Body of pancreas (tissue), 4 donors: ENCODE results near the gene ROMO1. TPM values are rescaled to one million over a fixed set of nuclear protein-coding genes. Genes with fewer than 3 reads are reported as not detected.
"Not testable (repeated sequence)": the region's sequence is repeated elsewhere in the genome, so short reads cannot be mapped to it uniquely, and the experiment has no call there.

Experiments
- ATAC-seq: fragments of 150-250 bp; one replicate; pipeline ENCODE4 v1.9.1; 2016
- DNase-seq, 4 donors: peaks; one replicate each; pipeline ENCODE4 v3.0.0-alpha.2; 2019
- H3K27ac ChIP-seq, 4 donors: fragments of 200-600 bp; sonication (generic); 1 replicate in 3 of 4; 2 replicates in 1 of 4; pipeline versions ENCODE4 v1.5.1 to v1.6.1; 2016 to 2019; ENCODE audit warnings: mild to moderate bottlenecking in 1 of 4, mixed read lengths in 1 of 4, moderate library complexity in 1 of 4
- H3K27me3 ChIP-seq, 2 donors: fragments of 200-600 bp; sonication (generic); one replicate each; pipeline ENCODE4 v1.6.0; 2016; ENCODE audit warnings: mild to moderate bottlenecking in 1 of 2
- H3K36me3 ChIP-seq, 2 donors: fragments of 200-600 bp; sonication (generic); replicated peaks in 1 of 2; 2 replicates each; pipeline ENCODE4 v1.5.1; 2016; ENCODE audit warnings: low read depth in 2 of 2; ENCODE audit not compliant: insufficient read depth in 1 of 2
- H3K4me1 ChIP-seq: fragments of 200-600 bp; sonication (generic); one replicate; pipeline ENCODE4 v1.6.0; 2016
- H3K4me3 ChIP-seq, 2 donors: fragments of 200-600 bp; sonication (generic); 1 replicate in 1 of 2; 2 replicates in 1 of 2; pipeline ENCODE4 v1.5.1; 2016 to 2019
- H3K9me3 ChIP-seq, 3 donors: fragments of 200-600 bp; sonication (generic); 1 replicate in 2 of 3; 2 replicates in 1 of 3; pipeline ENCODE4 v1.5.1; 2016
- POLR2A ChIP-seq, 3 donors: fragments of 450-650 bp; IDR thresholded peaks; one replicate each; pipeline ENCODE4 v1.6.1; 2016; ENCODE audit warnings: antibody characterized with exemption in 3 of 3, mild to moderate bottlenecking in 2 of 3
- WGBS, 2 donors: methylation state at CpG; one replicate each; pipeline ENCODE4 v1.1.5; 2017; 5-methylcytosine and 5-hydroxymethylcytosine counted together
- intact Hi-C: fragments of 100-400 bp; cut with DNase I; formaldehyde crosslinking; loops from one replicate; pipeline ENCODE4 v1.15.1; 2023
- total RNA-seq, 2 donors: library from RNA; depleted of rRNA; stranded (reverse); fragments of >200 nt; gene quantifications; one replicate each; pipeline ENCODE4 v1.1.0, GENCODE V29; 2016
- TF ChIP-seq, protein P1 (sequence below), 7 experiments: fragments of 450-650 bp in 4 of 7; fragments of 200-600 bp in 3 of 7; sonication (generic) in 3 of 7; IDR thresholded peaks; one replicate each; pipeline ENCODE4 v1.5.1; 2016 to 2019; ENCODE audit warnings: antibody characterized with exemption in 7 of 7

The ROMO1 gene
- total RNA-seq, 2 donors from 2014 or later: 55.0 to 192 TPM

DNA sequence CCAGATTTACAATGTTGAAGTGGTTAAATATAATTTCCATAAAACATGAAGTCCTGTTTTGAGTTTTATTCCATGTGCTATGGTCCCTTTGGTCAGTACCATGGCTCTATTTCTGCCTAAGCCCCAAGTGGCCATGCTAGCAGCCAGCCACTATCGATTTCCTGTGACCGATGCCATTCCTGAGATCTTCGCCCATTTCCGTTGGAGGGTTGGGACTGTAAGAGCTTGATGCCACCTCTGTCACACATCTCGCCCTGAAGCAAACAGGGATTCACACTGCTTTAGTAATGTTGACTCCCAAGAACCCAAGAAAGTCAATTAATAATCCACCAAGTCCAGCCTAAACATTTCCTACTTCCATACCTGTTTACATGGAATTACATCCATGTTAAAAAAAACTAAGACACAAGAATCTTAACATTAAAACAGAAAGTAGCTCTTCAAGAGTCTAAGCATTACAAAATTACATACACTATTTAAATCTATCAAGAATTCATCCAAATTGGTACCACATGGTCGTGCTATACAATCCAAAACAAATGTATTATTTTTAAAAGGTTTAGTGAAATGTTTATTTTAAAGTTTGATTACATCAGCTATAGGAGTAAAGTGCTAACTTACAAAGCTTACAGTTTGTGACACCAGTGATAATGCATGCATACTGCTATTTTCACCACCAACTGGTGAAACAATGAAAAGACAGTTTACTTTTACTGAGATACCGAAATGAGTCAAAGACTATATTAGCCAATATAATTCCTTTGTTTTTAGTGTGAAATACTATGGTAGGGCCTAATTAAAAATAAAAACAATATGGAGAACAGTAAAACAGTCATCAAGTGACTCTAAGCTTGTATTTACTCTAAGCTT, 40.3 kb downstream of the ROMO1 start:
- H3K27me3 ChIP-seq: no peaks in the 10 kb centered on the region
- peaks cover 70% of the 10 kb centered on the region for H3K4me1 ChIP-seq
- H3K4me3 ChIP-seq: no peak overlapping the region
- intact Hi-C loops: no loop called here
- peaks cover 4 to 22% of the 10 kb centered on the region in 2 donors for H3K36me3 ChIP-seq
- H3K27ac ChIP-seq: peak overlapping the region in 3 of 4 donors; percentile 96 to 99 (median 99)
- no peak for TF ChIP-seq POLR2A (IDR thresholded peaks at IDR 0.05)
- TF ChIP-seq, protein P1, sequence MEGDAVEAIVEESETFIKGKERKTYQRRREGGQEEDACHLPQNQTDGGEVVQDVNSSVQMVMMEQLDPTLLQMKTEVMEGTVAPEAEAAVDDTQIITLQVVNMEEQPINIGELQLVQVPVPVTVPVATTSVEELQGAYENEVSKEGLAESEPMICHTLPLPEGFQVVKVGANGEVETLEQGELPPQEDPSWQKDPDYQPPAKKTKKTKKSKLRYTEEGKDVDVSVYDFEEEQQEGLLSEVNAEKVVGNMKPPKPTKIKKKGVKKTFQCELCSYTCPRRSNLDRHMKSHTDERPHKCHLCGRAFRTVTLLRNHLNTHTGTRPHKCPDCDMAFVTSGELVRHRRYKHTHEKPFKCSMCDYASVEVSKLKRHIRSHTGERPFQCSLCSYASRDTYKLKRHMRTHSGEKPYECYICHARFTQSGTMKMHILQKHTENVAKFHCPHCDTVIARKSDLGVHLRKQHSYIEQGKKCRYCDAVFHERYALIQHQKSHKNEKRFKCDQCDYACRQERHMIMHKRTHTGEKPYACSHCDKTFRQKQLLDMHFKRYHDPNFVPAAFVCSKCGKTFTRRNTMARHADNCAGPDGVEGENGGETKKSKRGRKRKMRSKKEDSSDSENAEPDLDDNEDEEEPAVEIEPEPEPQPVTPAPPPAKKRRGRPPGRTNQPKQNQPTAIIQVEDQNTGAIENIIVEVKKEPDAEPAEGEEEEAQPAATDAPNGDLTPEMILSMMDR (IDR thresholded peaks at IDR 0.05): peak in 2 of 7 experiments; percentile 15 to 21
- no peaks in the 10 kb centered on the region for H3K9me3 ChIP-seq
- 28 to 33% methylated on average over 7 of the region's 7 CpGs for WGBS, 2 donors
- DNase-seq (peak in 1 of 4 donors; percentile 22), ATAC-seq (no peak)

DNA sequence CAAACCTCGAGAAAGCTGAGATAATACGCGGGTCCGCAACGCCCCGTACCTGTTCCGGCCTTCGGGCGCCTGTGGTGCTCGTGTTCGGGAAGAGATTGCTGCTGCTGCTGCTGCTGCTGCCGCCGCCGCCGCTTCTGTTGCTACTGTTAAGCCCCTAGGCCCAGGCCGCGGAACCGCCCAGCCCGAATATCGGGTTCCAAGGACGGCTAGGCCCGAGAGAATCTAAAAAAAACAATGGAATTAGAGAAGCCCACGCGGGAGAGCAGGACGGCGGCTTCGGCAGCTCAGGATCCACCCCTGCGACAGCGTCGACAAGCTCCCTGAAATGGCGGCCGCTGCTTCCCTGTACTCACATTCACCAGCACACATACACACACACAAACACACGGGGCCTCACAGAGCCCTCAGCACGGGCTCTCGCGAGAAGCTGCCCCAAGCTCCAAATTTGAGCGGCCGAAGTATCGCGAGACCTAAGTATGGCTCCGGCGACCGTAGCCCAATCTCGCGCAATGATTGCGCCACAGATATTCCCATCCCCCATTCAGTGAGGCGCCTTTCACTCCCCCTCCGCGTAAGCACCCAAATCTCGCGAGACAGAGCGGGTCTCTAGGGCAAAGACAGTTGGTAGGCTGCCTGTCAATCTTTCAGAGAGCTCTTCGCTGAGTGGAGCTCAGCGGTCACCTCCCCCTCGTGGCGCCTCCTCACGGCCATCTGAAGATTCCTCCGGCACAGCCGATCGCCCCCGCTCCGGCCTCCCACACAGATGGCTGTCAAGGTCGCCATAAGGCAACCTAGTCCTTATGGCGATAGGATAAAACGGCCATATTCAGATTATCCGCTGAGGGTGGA, 42.9 kb downstream of the ROMO1 start, which contains the start of gene RBM39:
Gene RBM39 (minus strand): TSS at position 369 of the 849 bp plus-strand sequence. CDS start 1,386 bp downstream, outside the sequence.
- Histone ChIP-seq H3K27me3 (no peaks in the 10 kb centered on the region), H3K4me1 (peaks cover 45% of the 10 kb centered on the region), H3K9me3 (no peaks in the 10 kb centered on the region), H3K4me3 (peak within 1 kb of the TSS; percentile 48 to 50), H3K36me3 (peaks cover 4 to 12% of the 10 kb centered on the region in 2 donors), H3K27ac (peak within 1 kb of the TSS; percentile 96 to 100 (median 99))
- WGBS, 2 donors: 0% methylated on average over 44 to 66 of the region's 66 CpGs
- peak; percentile 94 for ATAC-seq
- DNase-seq: peak; percentile 100
- TF ChIP-seq POLR2A (IDR thresholded peaks at IDR 0.05): peak; percentile 96 to 100 (median 100)
- TF ChIP-seq, protein P1 (IDR thresholded peaks at IDR 0.05): peak; percentile 18 to 66 (median 57)
- intact Hi-C loops: no loop called here

DNA sequence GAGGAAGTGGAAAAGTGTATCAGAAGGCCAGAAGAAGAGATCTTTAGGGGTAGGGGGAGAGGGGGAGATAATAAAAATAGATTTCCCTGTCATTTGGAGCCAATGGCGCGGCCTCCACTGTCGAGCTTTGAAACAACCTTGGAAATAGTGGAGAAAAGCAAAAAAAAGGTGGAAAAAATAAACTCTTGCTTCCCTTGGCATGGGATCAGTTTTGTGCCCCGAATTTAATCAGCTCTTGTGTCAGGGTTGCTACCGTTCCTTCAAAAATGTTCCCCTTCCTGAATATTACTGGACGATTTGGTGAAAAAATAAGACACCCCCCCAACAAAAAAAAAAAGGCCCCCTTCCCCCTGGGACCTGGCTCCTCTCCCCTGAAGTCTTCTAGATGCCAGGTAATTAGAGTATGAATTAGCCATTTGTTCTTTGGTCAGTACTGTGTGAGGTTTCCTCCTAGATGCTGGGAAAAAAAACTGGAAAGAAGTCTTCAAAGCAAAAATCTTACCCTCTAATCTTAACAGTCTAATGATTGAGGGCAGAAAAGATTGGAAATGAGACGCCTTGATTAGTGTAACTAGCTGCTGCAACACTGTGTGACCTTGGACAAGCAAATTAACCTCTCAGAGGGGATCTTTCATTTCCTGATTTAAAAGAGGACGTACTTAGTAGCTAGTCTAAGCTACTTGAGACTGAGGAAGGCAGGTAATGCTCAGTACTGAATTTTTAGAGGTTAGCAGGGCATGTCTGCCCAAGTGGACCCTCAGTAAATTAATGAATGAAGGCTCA, 43.7 kb downstream of the ROMO1 start:
- intact Hi-C loops: no loop called here
- peaks cover 36% of the 10 kb centered on the region for H3K4me1 ChIP-seq
- H3K27me3 ChIP-seq: no peaks in the 10 kb centered on the region
- peak overlapping the region; percentile 87 to 99 (median 95) for H3K27ac ChIP-seq
- H3K9me3 ChIP-seq: no peaks in the 10 kb centered on the region
- H3K4me3 ChIP-seq: peak overlapping the region; percentile 34 to 38
- ATAC-seq (no peak), DNase-seq (peak in 1 of 4 donors; percentile 27)
- WGBS, 2 donors: 0 to 2% methylated on average over 8 of the region's 8 CpGs
- TF ChIP-seq, protein P1 (IDR thresholded peaks at IDR 0.05): no peak
- no peak for TF ChIP-seq POLR2A (IDR thresholded peaks at IDR 0.05)
- peaks cover 4 to 12% of the 10 kb centered on the region in 2 donors for H3K36me3 ChIP-seq

DNA sequence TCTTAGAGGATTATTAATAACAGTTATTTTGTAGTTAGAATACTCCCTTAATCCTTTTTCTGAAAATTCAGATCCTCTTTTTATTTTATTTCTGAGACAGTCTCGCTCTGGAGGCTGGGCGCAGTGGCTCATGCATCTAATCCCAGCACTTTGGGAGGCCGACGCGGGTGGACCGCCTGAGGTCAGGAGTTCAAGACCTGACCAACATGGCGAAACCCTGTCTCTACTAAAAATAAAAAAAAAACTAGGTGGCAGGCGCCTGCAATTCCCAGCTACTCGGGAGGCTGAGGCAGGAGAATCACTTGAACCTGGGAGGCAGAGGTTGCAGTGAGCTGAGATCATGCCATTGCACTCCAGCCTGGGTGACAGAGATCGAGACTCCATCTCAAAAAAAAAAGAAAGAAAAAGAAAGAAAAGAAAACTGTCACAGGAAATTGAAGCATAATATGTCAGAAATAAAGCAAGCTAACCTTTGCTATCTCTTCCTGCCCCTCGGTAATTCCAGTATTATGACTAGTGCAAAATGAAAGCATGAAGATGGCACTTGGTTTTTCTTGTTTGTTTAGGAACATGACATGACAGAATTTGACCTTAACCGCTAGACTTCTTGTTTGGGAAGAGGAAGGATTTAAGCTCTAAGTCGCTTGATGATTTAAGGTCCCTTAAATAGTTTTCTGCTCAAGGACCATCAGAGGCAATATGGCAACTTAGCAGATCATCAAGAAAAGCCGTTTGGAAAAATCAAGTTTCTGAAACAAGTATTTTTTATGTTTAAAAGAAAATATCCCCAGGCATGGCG, 44.7 kb downstream of the ROMO1 start:
- Histone ChIP-seq H3K27ac (peak overlapping the region; percentile 87 to 99 (median 95)), H3K36me3 (peaks cover under 1 to 4% of the 10 kb centered on the region in 2 donors), H3K4me1 (peaks cover 27% of the 10 kb centered on the region), H3K9me3 (no peaks in the 10 kb centered on the region), H3K4me3 (no peak overlapping the region), H3K27me3 (no peaks in the 10 kb centered on the region)
- TF ChIP-seq POLR2A (IDR thresholded peaks at IDR 0.05): no peak
- TF ChIP-seq, protein P1 (IDR thresholded peaks at IDR 0.05): no peak
- DNase-seq: no peak
- intact Hi-C loops: no loop called here
- WGBS, 2 donors: 75 to 89% methylated on average over 15 of the region's 15 CpGs
- ATAC-seq: no peak

DNA sequence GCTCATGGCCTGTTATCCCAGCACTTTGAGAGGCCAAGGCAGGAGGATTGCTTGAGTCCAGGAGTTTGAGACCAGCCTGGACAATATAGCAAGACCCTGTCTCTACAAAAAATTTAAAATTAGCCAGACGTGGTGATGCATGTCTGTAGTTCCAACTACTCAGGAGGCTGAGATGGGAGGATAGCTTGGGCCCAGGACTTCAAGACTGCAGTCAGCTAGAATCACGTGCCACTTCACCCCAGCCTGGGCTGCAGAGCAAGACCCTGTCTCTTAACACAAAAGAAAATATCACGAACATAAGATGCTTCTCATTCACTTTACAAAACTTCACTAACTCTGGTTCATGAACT, 45.3 kb downstream of the ROMO1 start:
- WGBS, 2 donors: 91 to 94% methylated on average over 3 of the region's 3 CpGs
- H3K4me3 ChIP-seq, intact Hi-C loops, DNase-seq, ATAC-seq, H3K36me3 ChIP-seq, H3K27me3 ChIP-seq, H3K9me3 ChIP-seq: not testable (repeated sequence)
- Histone ChIP-seq H3K27ac (peak overlapping the region in 1 of 4 donors; percentile 96), H3K4me1 (peaks cover 23% of the 10 kb centered on the region)
